HCT116 (cell line): ENCODE measurements around the gene TTLL9. TPM values are rescaled to one million over a fixed set of nuclear protein-coding genes. Genes with fewer than 3 reads are reported as not detected.

Source experiments
- ATAC-seq: fragments of 200-7000 bp; cut with Tn5 transposase; 2 replicates; pipeline ENCODE4 v1.9.1; 2020; ENCODE audit warnings: mild to moderate bottlenecking, moderate library complexity
- BruUV-seq: library from RNA; stranded (reverse); fragments of 400-500 nt; replicated peaks from 2 replicates; lab custom pipeline; 2021; lab: Mats Ljungman, UMichigan
- CTCF ChIA-PET: fragments of 300-600 bp; sonication (Branson Sonifier 250); formaldehyde crosslinking; loops from one replicate; lab custom pipeline; 2021; ENCODE audit warnings: antibody characterized with exemption; lab: Charles Lee
- POLR2A ChIA-PET: fragments of 300-600, 350-600 bp; sonication (Branson Sonifier 250); formaldehyde crosslinking; loops from one replicate; lab custom pipeline; 2021; ENCODE audit warnings: antibody characterized with exemption; lab: Charles Lee
- RAD21 ChIA-PET, 2 experiments: fragments of 300-600 bp; sonication (Branson Sonifier 250); formaldehyde crosslinking; loops; one replicate each; lab custom pipeline; 2023; ENCODE audit warnings: low total read pairs in 2 of 2; ENCODE audit not compliant: uncharacterized antibody in 2 of 2, unreplicated experiment in 2 of 2, low non-redundant PET in 1 of 2; lab: Charles Lee
- DNase-seq: peaks from one replicate; pipeline ENCODE4 v3.0.0-alpha.2; 2010; ENCODE audit warnings: low read depth, low spot score
- H2AFZ ChIP-seq: fragments of 200-600 bp; shearing (Covaris generic), sonication (generic); 2 replicates; pipeline ENCODE4 v1.6.1; 2017; ENCODE audit warnings: low read depth, mixed run types, mixed read lengths, antibody characterized with exemption, low read length; ENCODE audit not compliant: poor library complexity, severe bottlenecking
- H3K27ac ChIP-seq: 2 replicates; pipeline ENCODE4 v1.5.1; 2012; ENCODE audit warnings: low read depth, low read length
- H3K27me3 ChIP-seq: fragments of 200-600 bp; sonication (generic); 2 replicates; pipeline ENCODE4 v1.6.1; 2016; ENCODE audit warnings: mixed run types, low read length, mixed read lengths; ENCODE audit not compliant: insufficient read depth
- H3K36me3 ChIP-seq, 2 experiments: fragments of 200-500 bp in 1 of 2; fragments of 200-600 bp in 1 of 2; sonication (Bioruptor generic) in 1 of 2; sonication (generic) in 1 of 2; 2 replicates each; pipeline versions ENCODE4 v1.5.1 to v1.6.1; 2014 to 2016; ENCODE audit warnings: low read length in 2 of 2, inconsistent platforms in 1 of 2, mixed read lengths in 1 of 2, mixed run types in 1 of 2; ENCODE audit not compliant: insufficient read depth in 2 of 2, control insufficient read depth in 1 of 2
- H3K4me1 ChIP-seq, 2 experiments: fragments of 200-600 bp in 1 of 2; sonication (generic) in 1 of 2; 2 replicates each; pipeline versions ENCODE4 v1.5.1 to v1.6.1; 2012 to 2017; ENCODE audit warnings: low read length in 2 of 2, inconsistent platforms in 1 of 2, mild to moderate bottlenecking in 1 of 2, mixed read lengths in 1 of 2, mixed run types in 1 of 2, moderate library complexity in 1 of 2; ENCODE audit not compliant: insufficient read depth in 2 of 2, control insufficient read depth in 1 of 2
- H3K4me2 ChIP-seq: fragments of 200-600 bp; sonication (generic); 2 replicates; pipeline ENCODE4 v1.6.1; 2017; ENCODE audit warnings: mixed run types, low read length, mixed read lengths
- H3K4me3 ChIP-seq, 2 experiments: fragments of 200-600 bp in 1 of 2; sonication (generic) in 1 of 2; replicated peaks in 1 of 2; 2 replicates each; pipeline ENCODE4 v1.5.1; 2011 to 2016; ENCODE audit warnings: low read length in 2 of 2, control low read depth in 1 of 2, low read depth in 1 of 2, mild to moderate bottlenecking in 1 of 2, mixed read lengths in 1 of 2, mixed run types in 1 of 2
- H3K79me2 ChIP-seq: fragments of 200-600 bp; sonication (generic); 2 replicates; pipeline ENCODE4 v1.6.1; 2017; ENCODE audit warnings: mild to moderate bottlenecking, mixed run types, low read length, moderate library complexity, mixed read lengths; ENCODE audit not compliant: insufficient read depth
- H3K9ac ChIP-seq: fragments of 200-600 bp; sonication (generic); 2 replicates; pipeline ENCODE4 v1.6.1; 2016; ENCODE audit warnings: low read length, mixed read lengths
- H3K9me2 ChIP-seq: fragments of 200-600 bp; sonication (generic), shearing (Covaris generic); 2 replicates; pipeline ENCODE4 v1.6.1; 2017; ENCODE audit warnings: mixed run types, mild to moderate bottlenecking, moderate library complexity; ENCODE audit not compliant: insufficient read depth
- H3K9me3 ChIP-seq, 2 experiments: fragments of 200-500 bp in 1 of 2; fragments of 200-600 bp in 1 of 2; sonication (Bioruptor generic) in 1 of 2; sonication (generic) in 1 of 2; 2 replicates each; pipeline ENCODE4 v1.6.1; 2014 to 2017; ENCODE audit warnings: low read length in 2 of 2, mixed read lengths in 2 of 2, inconsistent platforms in 1 of 2, low read depth in 1 of 2, mild to moderate bottlenecking in 1 of 2, mixed run types in 1 of 2, moderate library complexity in 1 of 2; ENCODE audit not compliant: control insufficient read depth in 1 of 2, insufficient read depth in 1 of 2
- H4K20me1 ChIP-seq: fragments of 200-600 bp; sonication (generic), shearing (Covaris generic); 2 replicates; pipeline ENCODE4 v1.6.1; 2017; ENCODE audit warnings: mixed run types, mild to moderate bottlenecking, moderate library complexity; ENCODE audit not compliant: insufficient read depth
- CBX3 ChIP-seq: IDR thresholded peaks from 2 replicates; pipeline ENCODE4 v1.6.1; 2012; ENCODE audit warnings: low read depth
- CEBPB ChIP-seq: IDR thresholded peaks from 2 replicates; pipeline ENCODE4 v1.6.1; 2012; ENCODE audit warnings: low read depth
- ELF1 ChIP-seq: IDR thresholded peaks from 2 replicates; pipeline ENCODE4 v1.6.1; 2012; ENCODE audit warnings: low read depth, borderline replicate concordance
- EZH2phosphoT487 ChIP-seq: fragments of 200-600 bp; IDR thresholded peaks from 2 replicates; pipeline ENCODE4 v1.6.1; 2018; ENCODE audit warnings: antibody characterized with exemption, borderline replicate concordance
- FOSL1 ChIP-seq: IDR thresholded peaks from 2 replicates; pipeline ENCODE4 v1.6.1; 2012; ENCODE audit warnings: low read depth
- JUND ChIP-seq: IDR thresholded peaks from 2 replicates; pipeline ENCODE4 v1.6.1; 2012
- POLR2A ChIP-seq: IDR thresholded peaks from 2 replicates; pipeline ENCODE4 v1.7.0; 2011; ENCODE audit warnings: borderline replicate concordance; ENCODE audit not compliant: insufficient read depth, insufficient read length; ENCODE audit errors: extremely low read depth
- POLR2AphosphoS5 ChIP-seq: IDR thresholded peaks from 2 replicates; pipeline ENCODE4 v1.6.1; 2011; ENCODE audit warnings: mild to moderate bottlenecking, low read depth, low read length, moderate library complexity
- SIN3A ChIP-seq: IDR thresholded peaks from 2 replicates; pipeline ENCODE4 v1.6.1; 2012; ENCODE audit warnings: low read depth
- SP1 ChIP-seq: IDR thresholded peaks from 2 replicates; pipeline ENCODE4 v1.6.1; 2012; ENCODE audit warnings: low read depth
- YY1 ChIP-seq: IDR thresholded peaks from 2 replicates; pipeline ENCODE4 v1.6.1; 2011; ENCODE audit warnings: low read length, low read depth, moderate library complexity, mild to moderate bottlenecking; ENCODE audit not compliant: insufficient replicate concordance; ENCODE audit errors: extremely low read depth
- ZNF274 ChIP-seq: fragments of 200-500 bp; sonication (Bioruptor generic); IDR thresholded peaks from 2 replicates; pipeline ENCODE4 v1.6.1; 2014; ENCODE audit warnings: mild to moderate bottlenecking, low read depth, low read length, inconsistent platforms
- intact Hi-C: fragments of 100-400 bp; cut with micrococcal nuclease; formaldehyde crosslinking; loops from 2 replicates; pipeline ENCODE4 v1.10.0; 2022
- total RNA-seq: library from RNA; stranded (reverse); gene quantifications from one replicate; pipeline ENCODE4 v1.2.1, GENCODE V29; 2021; ENCODE audit not compliant: unreplicated experiment
- TF ChIP-seq, protein P1 (sequence below), 3 experiments: fragments of 200-600 bp in 1 of 3; sonication (generic) in 1 of 3; IDR thresholded peaks in 2 of 3; conservative IDR thresholded peaks in 1 of 3; 2 replicates each; pipeline ENCODE4 v1.5.1; 2012 to 2017; ENCODE audit warnings: low read depth in 2 of 3, low read length in 2 of 3, antibody characterized with exemption in 1 of 3, borderline replicate concordance in 1 of 3, control low read depth in 1 of 3, mild to moderate bottlenecking in 1 of 3, mixed read lengths in 1 of 3, mixed run types in 1 of 3, moderate library complexity in 1 of 3; ENCODE audit not compliant: insufficient read depth in 1 of 3
- TF ChIP-seq, protein P2 (sequence below): IDR thresholded peaks from 2 replicates; pipeline ENCODE4 v1.6.1; 2012; ENCODE audit warnings: low read depth
- TF ChIP-seq, protein P3 (sequence below): IDR thresholded peaks from 2 replicates; pipeline ENCODE4 v1.6.1; 2012
- TF ChIP-seq, protein P4 (sequence below): IDR thresholded peaks from 2 replicates; pipeline ENCODE4 v1.6.1; 2011; ENCODE audit warnings: mild to moderate bottlenecking, low read length, moderate library complexity; ENCODE audit not compliant: insufficient replicate concordance; ENCODE audit errors: extremely low read depth

TTLL9 gene
- total RNA-seq, 1 experiment from 2014 or later, result not detected

DNA sequence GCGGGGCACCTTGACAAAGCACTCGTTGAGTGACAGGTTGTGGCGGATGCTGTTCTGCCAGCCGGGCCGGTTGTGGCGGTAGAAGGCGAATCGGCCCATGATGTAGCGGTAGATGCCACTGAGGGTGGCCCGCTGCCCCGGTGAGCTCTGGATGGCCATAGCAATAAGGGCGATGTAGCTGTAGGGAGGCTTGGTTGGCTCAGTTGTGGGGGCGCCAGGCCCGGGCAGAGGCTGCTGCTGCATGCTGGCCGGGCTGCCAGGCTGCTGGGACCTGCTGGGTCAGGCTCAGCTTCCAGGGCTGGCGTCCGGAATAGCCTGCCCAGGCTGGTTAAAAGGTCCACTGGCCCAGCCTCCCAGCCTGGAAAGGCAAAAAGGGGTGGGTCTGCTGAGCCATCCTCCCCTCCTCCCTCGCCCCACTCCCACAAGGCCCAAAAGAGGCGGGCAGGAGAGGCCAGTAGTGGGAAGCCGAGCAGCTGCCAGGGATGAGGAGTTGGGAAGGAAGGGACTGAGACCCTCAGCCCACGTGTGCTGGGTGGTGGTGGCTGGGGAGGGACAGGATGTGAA, 25.1 kb upstream of the TTLL9 start, which contains the start of gene FOXS1:
Gene FOXS1 (minus strand): TSS at position 305 of the 564 bp plus-strand sequence. CDS start 62 bp downstream, at position 243.
- H4K20me1 ChIP-seq, result no peaks in the 10 kb centered on the region
- POLR2A ChIA-PET, result no interaction called here
- intact Hi-C loops, result no loop called here
- no TSS peak for BruUV-seq
- H3K9ac ChIP-seq, result no peak within 1 kb of the TSS
- H3K4me3 ChIP-seq, result no peak within 1 kb of the TSS
- H3K36me3 ChIP-seq, result no peaks in the 10 kb centered on the region
- H3K79me2 ChIP-seq, result no peaks in the 10 kb centered on the region
- H3K4me2 ChIP-seq, result no peak within 1 kb of the TSS
- ATAC-seq (no peak), DNase-seq (no peak)
- no peak for TF ChIP-seq CEBPB
- TF ChIP-seq, protein P1, sequence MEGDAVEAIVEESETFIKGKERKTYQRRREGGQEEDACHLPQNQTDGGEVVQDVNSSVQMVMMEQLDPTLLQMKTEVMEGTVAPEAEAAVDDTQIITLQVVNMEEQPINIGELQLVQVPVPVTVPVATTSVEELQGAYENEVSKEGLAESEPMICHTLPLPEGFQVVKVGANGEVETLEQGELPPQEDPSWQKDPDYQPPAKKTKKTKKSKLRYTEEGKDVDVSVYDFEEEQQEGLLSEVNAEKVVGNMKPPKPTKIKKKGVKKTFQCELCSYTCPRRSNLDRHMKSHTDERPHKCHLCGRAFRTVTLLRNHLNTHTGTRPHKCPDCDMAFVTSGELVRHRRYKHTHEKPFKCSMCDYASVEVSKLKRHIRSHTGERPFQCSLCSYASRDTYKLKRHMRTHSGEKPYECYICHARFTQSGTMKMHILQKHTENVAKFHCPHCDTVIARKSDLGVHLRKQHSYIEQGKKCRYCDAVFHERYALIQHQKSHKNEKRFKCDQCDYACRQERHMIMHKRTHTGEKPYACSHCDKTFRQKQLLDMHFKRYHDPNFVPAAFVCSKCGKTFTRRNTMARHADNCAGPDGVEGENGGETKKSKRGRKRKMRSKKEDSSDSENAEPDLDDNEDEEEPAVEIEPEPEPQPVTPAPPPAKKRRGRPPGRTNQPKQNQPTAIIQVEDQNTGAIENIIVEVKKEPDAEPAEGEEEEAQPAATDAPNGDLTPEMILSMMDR (IDR thresholded peaks at IDR 0.05 in 2 of 3, conservative IDR thresholded peaks at IDR 0.05 in 1 of 3; ENCODE audit: borderline replicate concordance in 1 of 3, insufficient read depth in 1 of 3, low read depth in 2 of 3, low read length in 2 of 3), result no peak
- TF ChIP-seq FOSL1, result no peak
- TF ChIP-seq SP1, result no peak
- no peak for TF ChIP-seq YY1
- TF ChIP-seq, protein P2, sequence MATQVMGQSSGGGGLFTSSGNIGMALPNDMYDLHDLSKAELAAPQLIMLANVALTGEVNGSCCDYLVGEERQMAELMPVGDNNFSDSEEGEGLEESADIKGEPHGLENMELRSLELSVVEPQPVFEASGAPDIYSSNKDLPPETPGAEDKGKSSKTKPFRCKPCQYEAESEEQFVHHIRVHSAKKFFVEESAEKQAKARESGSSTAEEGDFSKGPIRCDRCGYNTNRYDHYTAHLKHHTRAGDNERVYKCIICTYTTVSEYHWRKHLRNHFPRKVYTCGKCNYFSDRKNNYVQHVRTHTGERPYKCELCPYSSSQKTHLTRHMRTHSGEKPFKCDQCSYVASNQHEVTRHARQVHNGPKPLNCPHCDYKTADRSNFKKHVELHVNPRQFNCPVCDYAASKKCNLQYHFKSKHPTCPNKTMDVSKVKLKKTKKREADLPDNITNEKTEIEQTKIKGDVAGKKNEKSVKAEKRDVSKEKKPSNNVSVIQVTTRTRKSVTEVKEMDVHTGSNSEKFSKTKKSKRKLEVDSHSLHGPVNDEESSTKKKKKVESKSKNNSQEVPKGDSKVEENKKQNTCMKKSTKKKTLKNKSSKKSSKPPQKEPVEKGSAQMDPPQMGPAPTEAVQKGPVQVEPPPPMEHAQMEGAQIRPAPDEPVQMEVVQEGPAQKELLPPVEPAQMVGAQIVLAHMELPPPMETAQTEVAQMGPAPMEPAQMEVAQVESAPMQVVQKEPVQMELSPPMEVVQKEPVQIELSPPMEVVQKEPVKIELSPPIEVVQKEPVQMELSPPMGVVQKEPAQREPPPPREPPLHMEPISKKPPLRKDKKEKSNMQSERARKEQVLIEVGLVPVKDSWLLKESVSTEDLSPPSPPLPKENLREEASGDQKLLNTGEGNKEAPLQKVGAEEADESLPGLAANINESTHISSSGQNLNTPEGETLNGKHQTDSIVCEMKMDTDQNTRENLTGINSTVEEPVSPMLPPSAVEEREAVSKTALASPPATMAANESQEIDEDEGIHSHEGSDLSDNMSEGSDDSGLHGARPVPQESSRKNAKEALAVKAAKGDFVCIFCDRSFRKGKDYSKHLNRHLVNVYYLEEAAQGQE, result no peak
- no peak for TF ChIP-seq POLR2AphosphoS5
- no peak for TF ChIP-seq SIN3A
- TF ChIP-seq ZNF274, result no peak
- TF ChIP-seq, protein P3, sequence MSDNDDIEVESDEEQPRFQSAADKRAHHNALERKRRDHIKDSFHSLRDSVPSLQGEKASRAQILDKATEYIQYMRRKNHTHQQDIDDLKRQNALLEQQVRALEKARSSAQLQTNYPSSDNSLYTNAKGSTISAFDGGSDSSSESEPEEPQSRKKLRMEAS, result no peak
- no peak for TF ChIP-seq CBX3
- no peak for TF ChIP-seq JUND
- TF ChIP-seq, protein P4, sequence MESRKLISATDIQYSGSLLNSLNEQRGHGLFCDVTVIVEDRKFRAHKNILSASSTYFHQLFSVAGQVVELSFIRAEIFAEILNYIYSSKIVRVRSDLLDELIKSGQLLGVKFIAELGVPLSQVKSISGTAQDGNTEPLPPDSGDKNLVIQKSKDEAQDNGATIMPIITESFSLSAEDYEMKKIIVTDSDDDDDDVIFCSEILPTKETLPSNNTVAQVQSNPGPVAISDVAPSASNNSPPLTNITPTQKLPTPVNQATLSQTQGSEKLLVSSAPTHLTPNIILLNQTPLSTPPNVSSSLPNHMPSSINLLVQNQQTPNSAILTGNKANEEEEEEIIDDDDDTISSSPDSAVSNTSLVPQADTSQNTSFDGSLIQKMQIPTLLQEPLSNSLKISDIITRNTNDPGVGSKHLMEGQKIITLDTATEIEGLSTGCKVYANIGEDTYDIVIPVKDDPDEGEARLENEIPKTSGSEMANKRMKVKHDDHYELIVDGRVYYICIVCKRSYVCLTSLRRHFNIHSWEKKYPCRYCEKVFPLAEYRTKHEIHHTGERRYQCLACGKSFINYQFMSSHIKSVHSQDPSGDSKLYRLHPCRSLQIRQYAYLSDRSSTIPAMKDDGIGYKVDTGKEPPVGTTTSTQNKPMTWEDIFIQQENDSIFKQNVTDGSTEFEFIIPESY, result no peak
- TF ChIP-seq POLR2A, result no peak
- no peak for TF ChIP-seq ELF1
- no peak for TF ChIP-seq EZH2phosphoT487
- no peaks in the 10 kb centered on the region for H3K27me3 ChIP-seq
- RAD21 ChIA-PET, result no interaction called here
- peaks cover 16 to 27% of the 10 kb centered on the region in 2 experiments for H3K4me1 ChIP-seq
- H3K9me2 ChIP-seq, result no peaks in the 10 kb centered on the region
- CTCF ChIA-PET, result interaction anchor here (0.7 to 1.6 kb wide), 2 partner anchors 9 to 22 kb away, joined by 3 to 4 read pairs; no protein-coding TSS in a partner anchor
- no peak within 1 kb of the TSS for H2AFZ ChIP-seq
- H3K27ac ChIP-seq, result no peak within 1 kb of the TSS; the same call in 1 of the 2 replicates
- no peaks in the 10 kb centered on the region for H3K9me3 ChIP-seq
